22Rv1 (cell line): ENCODE measurements around the gene TMEM132D.

Experiments used
- CTCF ChIP-seq: fragments of 450-650 bp; IDR thresholded peaks from 2 replicates; pipeline ENCODE4 v1.5.1; 2017; ENCODE audit warnings: mild to moderate bottlenecking
- ZFX ChIP-seq: fragments of 450-650 bp; IDR thresholded peaks from 2 replicates; pipeline ENCODE4 v1.6.1; 2017; ENCODE audit warnings: antibody characterized with exemption, borderline replicate concordance

- TF ChIP-seq CTCF (no peak), ZFX (no peak)
These were observed 765.0 kb downstream of the TMEM132D start for GRCh38 chr12:129138776-129139175.
